ENCODE measurements around the gene RAPGEF4.
"Not testable (repeated sequence)": the region's sequence is repeated elsewhere in the genome, so short reads cannot be mapped to it uniquely, and the experiment has no call there.

Gene RAPGEF4

GRCh38 chr2:172775319-172775718, 39.7 kb downstream of the RAPGEF4 start:
- DNase-seq: peak; percentile 60

GRCh38 chr2:172777431-172777830, 41.8 kb downstream of the RAPGEF4 start:
- DNase-seq: no peak

- no peak for DNase-seq
Observed at GRCh38 chr2:172782506-172783164, 47.0 kb downstream of the RAPGEF4 start.

- DNase-seq: peak; percentile 5
Observed at GRCh38 chr2:172783165-172783898, 47.7 kb downstream of the RAPGEF4 start.

GRCh38 chr2:172788871-172789270, 53.2 kb downstream of the RAPGEF4 start:
- DNase-seq: no peak

GRCh38 chr2:172790404-172790803, 54.8 kb downstream of the RAPGEF4 start:
- DNase-seq: peak; percentile 66

GRCh38 chr2:172791953-172792352, 56.3 kb downstream of the RAPGEF4 start:
- DNase-seq: no peak

GRCh38 chr2:172792711-172793110, 57.1 kb downstream of the RAPGEF4 start:
- DNase-seq: no peak

- DNase-seq: not testable (repeated sequence)
Observed at GRCh38 chr2:172803308-172803707, 67.7 kb downstream of the RAPGEF4 start.

GRCh38 chr2:172804423-172804822, 68.8 kb downstream of the RAPGEF4 start:
- DNase-seq: peak; percentile 12

GRCh38 chr2:172806493-172806892, 70.8 kb downstream of the RAPGEF4 start:
- DNase-seq: peak; percentile 65

GRCh38 chr2:172806996-172807395, 71.4 kb downstream of the RAPGEF4 start:
- DNase-seq: peak; percentile 14

GRCh38 chr2:172808156-172808555, 72.5 kb downstream of the RAPGEF4 start:
- DNase-seq: peak; percentile 38

GRCh38 chr2:172811027-172811426, 75.4 kb downstream of the RAPGEF4 start:
- peak; percentile 61 for DNase-seq

GRCh38 chr2:172812158-172812744, 76.6 kb downstream of the RAPGEF4 start:
- DNase-seq: no peak

- peak; percentile 58 for DNase-seq
Observed at GRCh38 chr2:172813314-172813888, 77.8 kb downstream of the RAPGEF4 start.

- DNase-seq: no peak
Observed at GRCh38 chr2:172817411-172817810, 81.8 kb downstream of the RAPGEF4 start.

GRCh38 chr2:172819943-172820342, 84.3 kb downstream of the RAPGEF4 start:
- DNase-seq: no peak

GRCh38 chr2:172821370-172822338, 86.0 kb downstream of the RAPGEF4 start:
- DNase-seq: no peak

- DNase-seq: no peak
Observed at GRCh38 chr2:172822585-172822984, 86.9 kb downstream of the RAPGEF4 start.

GRCh38 chr2:172823261-172823850, 87.7 kb downstream of the RAPGEF4 start:
- no peak for DNase-seq

GRCh38 chr2:172826522-172826921, 90.9 kb downstream of the RAPGEF4 start:
- DNase-seq: no peak

All from NCI-H69 (cell line).